Endothelial cell of umbilical vein (primary cell): Measurements from ENCODE around the gene KIAA1191. TPM values are rescaled to one million over a fixed set of nuclear protein-coding genes. Genes with fewer than 3 reads are reported as not detected.

Source experiments
- BruUV-seq: library from RNA; stranded (reverse); fragments of 400-500 nt; replicated peaks from 2 replicates; lab custom pipeline; 2021; lab: Mats Ljungman, UMichigan
- CTCF ChIA-PET: fragments of 300-600, 350-600 bp; sonication (Branson Sonifier 250); formaldehyde crosslinking; loops from one replicate; lab custom pipeline; 2021; ENCODE audit warnings: antibody characterized with exemption, inconsistent platforms; lab: Charles Lee
- POLR2A ChIA-PET: fragments of 300-600, 350-600 bp; sonication (Branson Sonifier 250); formaldehyde crosslinking; loops from one replicate; lab custom pipeline; 2021; ENCODE audit warnings: antibody characterized with exemption, inconsistent platforms; lab: Charles Lee
- DNase-seq: peaks from one replicate; pipeline ENCODE4 v3.0.0-alpha.2; 2011; ENCODE audit warnings: low read depth, low spot score
- FAIRE-seq: peaks from 2 replicates; lab custom pipeline; 2011; peaks lifted over from hg19 to GRCh38; lab: Jason Lieb, UNC
- H2AFZ ChIP-seq: 2 replicates; pipeline ENCODE4 v1.6.0; 2012; ENCODE audit warnings: low read depth, low read length, control low read depth, inconsistent platforms
- H3K27ac ChIP-seq: 2 replicates; pipeline ENCODE4 v1.5.1; 2011; ENCODE audit warnings: low read depth, mild to moderate bottlenecking, control low read depth, low read length, moderate library complexity; ENCODE audit not compliant: insufficient read depth
- H3K27me3 ChIP-seq, 2 experiments: 2 replicates each; pipeline versions ENCODE4 v1.6.0 to v1.6.1; 2011; ENCODE audit warnings: low read length in 2 of 2, mixed read lengths in 1 of 2; ENCODE audit not compliant: control insufficient read depth in 2 of 2, insufficient read depth in 2 of 2
- H3K36me3 ChIP-seq, 2 experiments: 2 replicates in 1 of 2; 3 replicates in 1 of 2; pipeline ENCODE4 v1.5.1; 2011; ENCODE audit warnings: low read length in 2 of 2, mild to moderate bottlenecking in 1 of 2, moderate library complexity in 1 of 2; ENCODE audit not compliant: control insufficient read depth in 2 of 2, insufficient read depth in 2 of 2; ENCODE audit errors: extremely low read depth in 1 of 2
- H3K4me1 ChIP-seq: 3 replicates; pipeline ENCODE4 v1.5.1; 2011; ENCODE audit warnings: mild to moderate bottlenecking, low read length; ENCODE audit not compliant: control insufficient read depth, insufficient read depth; ENCODE audit errors: extremely low read depth
- H3K4me2 ChIP-seq: 2 replicates; pipeline ENCODE4 v1.6.1; 2011; ENCODE audit warnings: low read length, control low read depth, mixed read lengths; ENCODE audit not compliant: insufficient read depth
- H3K4me3 ChIP-seq, 3 experiments: fragments of 200-600 bp in 1 of 3; sonication (generic), shearing (Covaris generic) in 1 of 3; replicated peaks in 1 of 3; 2 replicates each; pipeline ENCODE4 v1.5.1; 2011 to 2016; ENCODE audit warnings: control low read depth in 3 of 3, low read length in 3 of 3, mild to moderate bottlenecking in 2 of 3, inconsistent platforms in 1 of 3, low read depth in 1 of 3, moderate library complexity in 1 of 3; ENCODE audit not compliant: insufficient read depth in 1 of 3
- H3K79me2 ChIP-seq: 2 replicates; pipeline ENCODE4 v1.6.0; 2012; ENCODE audit warnings: low read length, inconsistent platforms; ENCODE audit not compliant: control insufficient read depth, insufficient read depth
- H3K9ac ChIP-seq: replicated peaks from 2 replicates; pipeline ENCODE3; 2011; ENCODE audit warnings: low read length, control low read depth; ENCODE audit not compliant: insufficient read depth; ENCODE audit errors: extremely low read depth
- H3K9me1 ChIP-seq: replicated peaks from 3 replicates; pipeline ENCODE4 v1.6.0; 2011; ENCODE audit warnings: mild to moderate bottlenecking, low read length; ENCODE audit not compliant: control insufficient read depth, insufficient read depth; ENCODE audit errors: extremely low read depth
- H3K9me3 ChIP-seq: replicated peaks from 2 replicates; pipeline ENCODE4 v1.5.1; 2012; ENCODE audit warnings: low read length, inconsistent platforms; ENCODE audit not compliant: control insufficient read depth, insufficient read depth
- H4K20me1 ChIP-seq: replicated peaks from 2 replicates; pipeline ENCODE3; 2011; ENCODE audit warnings: mild to moderate bottlenecking, low read length; ENCODE audit not compliant: control insufficient read depth, insufficient read depth; ENCODE audit errors: extremely low read depth
- CTCF ChIP-seq, 2 donors: IDR thresholded peaks; 1 replicate in 1 of 2; 2 replicates in 1 of 2; pipeline ENCODE4 v1.5.1; 2011; ENCODE audit warnings: low read length in 2 of 2, mild to moderate bottlenecking in 2 of 2, moderate library complexity in 2 of 2, control low read depth in 1 of 2, inconsistent platforms in 1 of 2, low read depth in 1 of 2; ENCODE audit not compliant: insufficient read depth in 1 of 2; ENCODE audit errors: extremely low read depth in 1 of 2
- EZH2 ChIP-seq: IDR thresholded peaks from 2 replicates; pipeline ENCODE4 v1.6.1; 2012; ENCODE audit warnings: borderline replicate concordance, low read depth, mild to moderate bottlenecking, moderate library complexity, low read length, inconsistent platforms; ENCODE audit not compliant: severe bottlenecking
- FOS ChIP-seq: IDR thresholded peaks from 2 replicates; pipeline ENCODE4 v1.6.1; 2011; ENCODE audit warnings: mild to moderate bottlenecking, low read length, moderate library complexity, borderline replicate concordance; ENCODE audit not compliant: insufficient read depth
- GATA2 ChIP-seq: IDR thresholded peaks from 2 replicates; pipeline ENCODE4 v1.7.0; 2011; ENCODE audit warnings: low read depth, mild to moderate bottlenecking, moderate library complexity, mixed read lengths, low read length; ENCODE audit not compliant: insufficient read length, insufficient read depth
- JUN ChIP-seq: IDR thresholded peaks from 2 replicates; pipeline ENCODE4 v1.6.1; 2011; ENCODE audit warnings: borderline replicate concordance, low read depth; ENCODE audit not compliant: insufficient read length, insufficient read depth
- MAX ChIP-seq: IDR thresholded peaks from 2 replicates; pipeline ENCODE4 v1.6.1; 2011; ENCODE audit not compliant: insufficient read depth, insufficient read length
- MYC ChIP-seq: IDR thresholded peaks from one replicate; pipeline ENCODE4 v1.6.1; 2011; ENCODE audit warnings: mild to moderate bottlenecking, low read depth, low read length
- POLR2A ChIP-seq: IDR thresholded peaks from 2 replicates; pipeline ENCODE4 v1.6.1; 2012; ENCODE audit warnings: low read depth, mild to moderate bottlenecking, control low read depth, low read length
- POLR2AphosphoS5 ChIP-seq: IDR thresholded peaks from 2 replicates; pipeline ENCODE4 v1.6.1; 2012; ENCODE audit warnings: low read depth, mild to moderate bottlenecking, control low read depth, low read length, moderate library complexity; ENCODE audit not compliant: insufficient read depth
- dilution Hi-C: fragments of 300-500 bp; cut with MboI; formaldehyde crosslinking; loops from one replicate; pipeline ENCODE4 v1.15.0; 2019; ENCODE audit warnings: low sequenced_read_pairs; ENCODE audit not compliant: extremely low pct_ligation_motif_present
- intact Hi-C: fragments of 100-400 bp; cut with micrococcal nuclease; formaldehyde crosslinking; loops from one replicate; pipeline ENCODE4 v1.10.0; 2022
- polyA plus RNA-seq, 4 experiments: library from polyadenylated mRNA; depleted of rRNA in 3 of 4; stranded (reverse) in 3 of 4; unstranded in 1 of 4; fragments of >200 nt; gene quantifications; 2 replicates each; pipeline versions ENCODE4 v1.2.1 to v1.2.3, GENCODE V29; 2011 to 2012; ENCODE audit warnings: missing spikeins in 1 of 4
- total RNA-seq: library from RNA; stranded (reverse); gene quantifications from 2 replicates; pipeline ENCODE4 v1.2.3, GENCODE V29; 2021

The KIAA1191 gene
- total and polyA plus RNA-seq, 2 donors (not counting 3 experiments of a cell fraction or from before 2014, with no cell fraction given): 114 to 116 TPM

GRCh38 chr5:176381423-176381822, 19.9 kb upstream of the KIAA1191 start:
- no peak overlapping the region for H3K27ac ChIP-seq
- H3K9me3 ChIP-seq: no peaks in the 10 kb centered on the region
- dilution Hi-C loops (no loop called here), intact Hi-C loops (loop anchor here (10.0 kb wide), 1 partner anchor 1213 kb away; the partner anchor contains the start of gene TMED9)
- POLR2A ChIA-PET: no interaction called here
- H3K27me3 ChIP-seq: no peaks in the 10 kb centered on the region
- peaks cover 12 to 23% of the 10 kb centered on the region in 2 experiments for H3K36me3 ChIP-seq
- TF ChIP-seq MAX (no peak), EZH2 (no peak), JUN (no peak), FOS (no peak), MYC (no peak), CTCF (IDR thresholded peaks at IDR 0.05; ENCODE audit: extremely low read depth in 1 of 2, insufficient read depth in 1 of 2, low read depth in 1 of 2, low read length in 2 of 2) (no peak), POLR2AphosphoS5 (no peak), GATA2 (no peak), POLR2A (no peak)
- BruUV-seq: no TSS peak
- CTCF ChIA-PET: no interaction called here
- peaks cover 15% of the 10 kb centered on the region for H3K79me2 ChIP-seq
- no peak for DNase-seq
- no peak overlapping the region for H3K9ac ChIP-seq
- no peaks in the 10 kb centered on the region for H3K4me1 ChIP-seq
- no peak overlapping the region for H3K4me3 ChIP-seq
- FAIRE-seq: no peak
- H3K9me1 ChIP-seq: no peaks in the 10 kb centered on the region
- no peak overlapping the region for H3K4me2 ChIP-seq
- H4K20me1 ChIP-seq: no peaks in the 10 kb centered on the region
- no peak overlapping the region for H2AFZ ChIP-seq
